GM15510 (cell line): ENCODE results near the gene SLC8B1.

Source experiments
- POLR2A ChIP-seq: IDR thresholded peaks from 3 replicates; pipeline ENCODE4 v1.6.1; 2011; ENCODE audit warnings: borderline replicate concordance; ENCODE audit not compliant: insufficient read length; ENCODE audit errors: extremely low read depth

The SLC8B1 gene

DNA sequence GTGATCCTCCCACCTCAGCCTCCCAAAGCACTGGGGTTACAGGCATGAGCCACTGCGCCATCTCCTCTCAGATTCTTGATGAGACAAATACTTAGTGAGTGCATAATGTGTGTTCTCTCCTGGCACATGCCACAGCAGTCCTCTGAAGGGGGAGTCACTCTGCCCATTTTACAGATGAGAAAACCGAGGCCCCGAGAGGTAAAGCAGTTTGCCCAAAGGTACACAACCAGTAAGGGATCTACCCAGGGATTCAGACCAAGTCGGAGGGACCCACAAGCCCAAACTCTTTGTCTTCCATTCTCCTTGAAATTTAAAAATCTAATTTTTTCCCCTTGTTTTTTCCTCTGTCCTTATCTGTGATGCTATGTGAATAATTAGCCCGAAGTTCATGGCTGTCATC is 29.8 kb upstream of the SLC8B1 start:
- TF ChIP-seq POLR2A: no peak

DNA sequence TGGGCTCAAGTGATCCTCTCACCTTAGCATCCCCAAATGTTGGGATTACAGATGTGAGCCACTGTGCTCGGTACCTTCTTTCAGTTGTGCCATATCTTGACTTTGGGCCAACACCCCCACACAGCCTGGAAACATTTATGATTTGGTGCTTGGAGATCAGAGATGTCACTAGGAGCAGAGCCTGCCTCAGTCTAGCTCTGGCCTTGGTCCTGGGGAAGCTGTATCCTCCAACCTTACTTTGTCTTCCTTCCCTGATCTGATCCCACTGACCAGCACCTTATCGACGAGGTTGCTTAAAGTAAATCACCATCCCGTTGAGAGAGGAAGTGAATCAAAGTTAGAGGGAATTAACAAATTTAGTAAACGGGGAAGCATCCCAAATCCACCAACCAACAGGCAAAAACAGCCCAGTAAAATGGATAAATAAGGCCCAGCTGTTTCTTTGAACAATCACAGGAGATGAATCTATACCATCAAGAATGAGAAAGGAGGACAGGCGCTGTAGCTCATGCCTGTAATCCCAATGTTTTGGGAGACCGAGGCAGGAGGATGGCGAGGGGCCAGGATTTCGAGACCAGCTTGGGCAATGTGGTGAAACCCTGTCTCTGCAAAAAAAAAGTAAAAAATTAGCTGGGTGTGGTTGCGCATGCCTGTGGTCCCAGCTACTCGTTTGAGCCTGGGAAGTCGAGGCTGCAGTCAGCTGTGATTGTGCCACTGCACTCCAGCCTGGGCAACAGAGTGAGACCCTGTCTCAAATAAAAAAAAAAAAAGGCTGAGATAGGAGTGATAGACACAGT is 26.9 kb upstream of the SLC8B1 start:
- TF ChIP-seq POLR2A: no peak

DNA sequence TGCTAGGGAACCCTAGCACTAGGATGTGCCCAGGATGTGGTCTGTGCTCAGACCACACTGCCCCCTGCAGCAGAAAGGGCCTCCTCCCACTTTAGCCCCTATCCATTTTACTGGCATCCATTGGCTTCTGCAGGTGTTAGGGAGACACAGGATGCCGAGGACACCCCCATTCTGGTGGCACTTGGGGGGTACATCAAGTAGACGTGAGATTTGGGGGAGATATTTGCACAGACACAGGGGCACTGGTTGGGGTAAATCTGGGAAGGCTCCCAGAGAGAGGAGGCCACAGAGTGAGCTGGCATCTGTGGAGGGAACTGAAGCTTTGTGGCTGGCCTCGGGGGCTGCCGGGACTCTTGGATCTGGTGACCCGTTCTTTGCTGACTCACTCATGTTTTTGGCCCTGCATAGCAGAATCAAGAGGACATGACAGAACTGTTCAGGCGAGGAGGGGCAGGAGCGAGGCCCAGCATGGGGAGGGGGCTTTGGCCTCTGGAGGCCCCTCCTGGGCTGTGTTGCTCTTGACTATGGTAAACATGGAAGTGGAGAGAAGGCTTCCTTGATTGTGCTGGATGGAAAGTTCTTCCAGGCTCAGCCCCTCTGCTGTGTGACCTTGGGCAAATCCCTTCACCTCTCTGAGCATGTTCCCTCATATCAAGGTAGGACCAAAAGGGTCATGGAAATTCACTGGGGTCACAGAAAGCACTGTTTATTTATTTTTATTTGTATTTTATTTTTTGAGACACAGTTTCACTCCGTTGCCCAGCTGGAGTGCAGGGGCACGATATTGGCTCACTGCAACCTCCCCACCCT is 25.2 kb upstream of the SLC8B1 start:
- no peak for TF ChIP-seq POLR2A

DNA sequence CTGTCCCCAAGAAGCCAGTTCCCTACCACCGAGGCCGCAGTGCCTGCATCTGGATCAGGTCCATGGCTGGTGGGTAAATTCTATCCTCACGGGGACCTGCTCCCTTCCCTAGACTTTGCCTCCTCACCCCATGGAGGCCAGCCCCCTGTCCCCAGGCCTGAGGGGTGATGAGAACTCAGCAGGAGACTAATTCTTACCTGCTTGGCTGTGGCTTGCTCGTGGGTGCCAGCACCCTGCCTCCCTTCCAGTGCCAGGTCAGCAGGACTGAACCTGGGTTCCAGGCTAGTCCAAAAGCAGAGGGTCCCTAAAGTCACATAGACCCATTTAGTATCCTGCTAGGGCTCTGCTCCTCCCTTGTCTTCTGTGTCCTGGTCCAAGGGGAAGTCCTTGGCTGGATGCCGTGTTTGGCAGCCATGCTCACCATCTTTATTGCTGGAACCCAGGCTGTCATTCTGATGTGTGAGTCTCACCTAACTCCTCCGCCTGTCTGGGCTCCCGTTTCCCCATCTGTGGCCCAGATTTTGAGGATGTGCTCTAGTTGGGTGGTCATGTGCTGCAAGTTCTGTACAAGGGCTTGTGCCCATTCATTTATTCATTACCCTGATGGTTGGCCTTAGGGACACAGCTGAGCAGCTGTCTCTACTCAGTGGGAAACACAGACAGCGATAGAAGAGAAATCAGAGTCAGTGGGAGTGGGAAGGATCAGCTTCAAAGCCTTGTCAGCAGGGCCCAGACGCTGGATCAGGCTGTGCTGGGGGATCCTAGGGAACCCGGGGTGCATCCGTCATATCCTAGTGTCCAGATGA is 24.4 kb upstream of the SLC8B1 start:
- TF ChIP-seq POLR2A: no peak

DNA sequence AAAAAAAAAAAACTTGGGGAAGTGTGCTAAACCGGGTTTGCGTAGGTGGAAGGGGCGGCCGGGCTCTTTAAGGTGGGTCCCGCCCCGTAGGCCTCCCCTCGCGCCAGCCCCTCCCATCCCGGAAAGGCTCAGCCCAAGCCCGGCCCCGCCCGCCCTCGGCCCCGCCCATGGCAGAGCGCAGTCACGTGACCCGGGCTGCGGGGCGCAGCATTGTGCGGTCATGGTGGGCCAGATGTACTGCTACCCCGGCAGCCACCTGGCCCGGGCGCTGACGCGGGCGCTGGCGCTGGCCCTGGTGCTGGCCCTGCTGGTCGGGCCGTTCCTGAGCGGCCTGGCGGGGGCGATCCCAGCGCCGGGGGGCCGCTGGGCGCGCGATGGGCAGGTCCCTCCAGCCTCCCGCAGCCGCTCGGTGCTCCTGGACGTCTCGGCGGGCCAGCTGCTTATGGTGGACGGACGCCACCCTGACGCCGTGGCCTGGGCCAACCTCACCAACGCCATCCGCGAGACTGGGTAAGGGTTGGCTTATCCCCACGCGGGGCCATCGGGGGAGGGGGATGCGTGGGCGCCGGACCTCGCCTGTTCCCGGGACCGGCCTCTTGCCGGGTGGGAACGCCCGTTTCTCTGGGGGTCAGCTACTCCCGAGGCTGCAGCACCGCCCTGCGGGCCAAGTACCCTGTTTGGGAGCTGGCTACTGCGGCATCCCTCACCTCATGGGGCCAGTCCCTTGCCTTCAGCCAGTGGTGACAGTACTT is 23.6 kb upstream of the SLC8B1 start, which contains the start of gene PLBD2:
TSS of gene PLBD2 (plus strand) at position 207 of the 752 bp plus-strand sequence. CDS start at position 221, 14 bp downstream.
- peak; percentile 68 for TF ChIP-seq POLR2A

GRCh38 chr12:113351089-113351488 is 16.2 kb upstream of the SLC8B1 start:
- no peak for TF ChIP-seq POLR2A

DNA sequence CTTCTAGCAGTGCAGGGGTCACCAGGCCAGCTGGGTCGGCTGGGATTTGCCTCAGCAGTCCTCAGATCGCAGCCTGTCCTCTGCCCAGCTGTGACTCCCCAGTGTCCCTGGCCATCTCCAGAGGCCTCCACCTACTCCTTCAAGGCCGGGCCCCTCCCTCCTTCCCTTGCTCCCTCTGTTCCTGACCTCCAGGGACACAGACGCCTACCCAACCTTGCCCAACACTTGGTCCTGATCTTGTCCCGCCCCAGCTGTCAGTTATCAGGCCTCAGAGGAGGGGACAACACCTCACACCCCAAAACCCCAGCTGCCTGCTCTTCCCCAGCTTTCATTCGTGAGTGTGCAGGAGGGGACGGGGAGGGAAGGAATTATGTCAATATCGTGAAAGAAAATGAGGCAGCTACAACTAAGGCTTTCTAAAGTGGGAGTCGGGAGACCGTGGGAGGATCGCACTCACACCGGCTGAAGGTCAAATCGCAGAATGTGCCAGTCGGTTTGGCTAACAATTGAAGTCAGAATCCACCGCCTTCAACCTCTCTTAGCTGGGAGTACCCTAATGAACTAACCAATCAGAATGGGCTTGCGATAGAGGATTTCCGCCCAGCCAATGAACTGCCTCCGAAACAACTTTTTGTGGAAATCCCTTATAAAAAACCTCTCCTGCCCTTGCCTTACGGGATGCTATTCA is 14.1 kb upstream of the SLC8B1 start:
- no peak for TF ChIP-seq POLR2A

DNA sequence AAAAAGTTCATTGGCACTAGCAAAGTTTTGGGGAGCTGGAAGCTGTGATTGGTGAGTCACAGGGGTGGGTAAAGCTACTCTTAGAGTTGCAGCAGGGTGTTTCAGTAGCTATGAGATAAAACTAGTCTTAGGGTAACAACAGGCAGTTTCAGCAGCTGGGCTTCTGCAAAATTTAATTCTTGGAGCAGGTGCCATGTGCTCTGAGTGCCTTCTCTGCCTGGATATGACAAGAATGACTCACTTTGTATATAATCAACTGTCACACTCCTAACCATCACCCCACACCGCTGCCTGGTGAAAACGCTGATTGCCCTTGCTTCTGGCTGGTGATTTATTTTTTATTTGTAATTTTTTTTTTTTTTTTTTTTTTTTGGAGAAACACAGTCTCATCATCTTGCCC is 13.0 kb upstream of the SLC8B1 start:
- no peak for TF ChIP-seq POLR2A

GRCh38 chr12:113347107-113347506 is 12.2 kb upstream of the SLC8B1 start:
- TF ChIP-seq POLR2A: no peak

DNA sequence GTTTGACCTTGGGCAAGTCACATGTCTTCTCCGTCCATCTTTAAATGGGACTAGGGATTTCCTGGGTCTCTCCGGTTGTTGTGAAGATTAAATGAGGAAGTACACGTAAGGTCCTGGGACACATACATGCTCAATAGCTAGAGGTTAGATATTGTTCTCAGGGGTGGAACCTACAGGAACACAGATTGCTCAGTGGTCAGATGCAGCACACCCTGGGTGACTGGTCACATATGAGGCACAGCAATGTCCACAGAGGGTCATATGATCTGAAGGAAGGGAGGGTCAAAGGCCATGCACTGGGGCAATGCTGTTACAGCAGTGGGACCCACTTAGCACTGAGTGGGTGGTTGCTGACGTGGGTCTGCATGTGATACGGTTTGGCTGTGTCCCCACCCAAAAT is 11.4 kb upstream of the SLC8B1 start:
- no peak for TF ChIP-seq POLR2A

- no peak for TF ChIP-seq POLR2A
Measured at GRCh38 chr12:113345318-113345717, 10.4 kb upstream of the SLC8B1 start.

DNA sequence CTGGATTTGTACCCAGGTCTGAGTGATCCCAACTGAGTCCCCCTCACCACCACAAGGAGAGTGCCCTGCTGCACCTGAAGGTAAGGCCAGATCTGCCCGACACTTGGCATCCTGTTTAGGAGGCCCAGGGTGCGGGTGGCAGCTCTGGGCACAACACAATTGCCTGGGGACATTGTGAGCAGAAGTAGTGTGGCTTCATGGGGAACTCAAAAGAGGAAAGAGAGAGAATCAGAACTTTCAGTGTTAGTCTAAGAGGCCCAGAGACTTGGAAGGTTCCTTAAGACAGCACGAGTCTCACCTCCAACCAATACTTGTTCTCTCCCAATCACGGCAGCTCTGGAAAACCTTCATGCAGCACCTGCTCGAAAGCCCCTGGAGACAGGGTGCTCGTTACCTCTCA is 6.6 kb upstream of the SLC8B1 start:
- no peak for TF ChIP-seq POLR2A

DNA sequence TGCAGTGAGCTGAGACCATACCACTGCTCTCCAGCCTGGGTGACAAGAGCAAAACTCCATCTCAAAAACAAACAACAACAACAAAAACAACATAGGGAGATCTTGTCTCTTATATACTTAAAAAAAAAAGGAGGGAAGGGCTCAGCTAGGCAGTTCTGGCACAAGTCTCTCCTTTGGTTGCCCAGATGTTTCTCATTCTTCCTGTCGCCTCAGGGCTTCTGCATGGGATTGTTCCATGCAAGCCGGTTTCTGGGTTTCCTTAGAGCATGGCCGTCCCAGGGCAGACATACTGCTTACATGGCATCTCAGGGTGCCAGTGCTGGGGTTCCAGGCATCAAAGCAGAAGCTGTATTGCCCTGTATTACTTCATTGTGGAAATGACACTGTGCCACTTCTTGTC is 5.2 kb upstream of the SLC8B1 start:
- no peak for TF ChIP-seq POLR2A

DNA sequence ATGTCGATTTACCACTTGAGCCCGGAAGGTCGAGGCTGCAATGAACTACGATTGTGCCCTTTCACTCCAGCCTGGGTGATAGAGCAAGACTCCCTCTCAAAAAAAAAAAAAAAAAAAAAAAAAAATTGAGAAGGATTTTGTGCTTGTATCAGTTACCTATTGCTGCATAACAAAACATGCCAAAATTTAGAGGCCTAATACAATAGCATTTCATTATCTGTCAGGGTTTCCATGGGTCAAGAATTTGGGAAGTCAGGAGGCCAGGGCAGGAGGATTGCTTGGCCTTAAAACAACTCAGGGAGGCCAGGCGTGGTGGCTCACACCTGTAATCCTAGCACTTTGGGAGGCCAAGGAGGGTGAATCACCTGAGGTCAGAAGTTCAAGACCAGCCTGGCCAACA is 4.6 kb upstream of the SLC8B1 start:
- TF ChIP-seq POLR2A: no peak

GRCh38 chr12:113333877-113334785 is 778 bp downstream of the SLC8B1 start:
- no peak for TF ChIP-seq POLR2A
